Nephron (organoid): ENCODE measurements around the gene FZD2.

Source experiments
- H3K27ac Mint-ChIP-seq, 3 experiments: 2 replicates each; pipeline ENCODE4 v1.8.0; 2020; ENCODE audit warnings: mixed read lengths in 3 of 3, mild to moderate bottlenecking in 2 of 3, moderate library complexity in 1 of 3
- H3K27me3 Mint-ChIP-seq: 2 replicates; pipeline ENCODE4 v1.8.0; 2021; ENCODE audit warnings: low read depth, mild to moderate bottlenecking, moderate library complexity, mixed read lengths
- H3K36me3 Mint-ChIP-seq: 2 replicates; pipeline ENCODE4 v1.8.0; 2020; ENCODE audit warnings: low read depth, mixed read lengths
- H3K4me1 Mint-ChIP-seq: 2 replicates; pipeline ENCODE4 v1.8.0; 2020; ENCODE audit warnings: mixed read lengths
- H3K4me3 Mint-ChIP-seq, 3 experiments: 2 replicates each; pipeline ENCODE4 v1.8.0; 2020; ENCODE audit warnings: mild to moderate bottlenecking in 3 of 3, mixed read lengths in 3 of 3, moderate library complexity in 2 of 3
- H3K9me3 Mint-ChIP-seq: 2 replicates; pipeline ENCODE4 v1.8.0; 2020; ENCODE audit warnings: mixed read lengths
- TF ChIP-seq, protein P1 (sequence below), 3 experiments: fragments of 200-600 bp; sonication (generic); IDR thresholded peaks; one replicate each; pipeline ENCODE4 v1.5.0; 2021; ENCODE audit warnings: antibody characterized with exemption in 3 of 3; ENCODE audit not compliant: unreplicated experiment in 3 of 3

The FZD2 gene

DNA sequence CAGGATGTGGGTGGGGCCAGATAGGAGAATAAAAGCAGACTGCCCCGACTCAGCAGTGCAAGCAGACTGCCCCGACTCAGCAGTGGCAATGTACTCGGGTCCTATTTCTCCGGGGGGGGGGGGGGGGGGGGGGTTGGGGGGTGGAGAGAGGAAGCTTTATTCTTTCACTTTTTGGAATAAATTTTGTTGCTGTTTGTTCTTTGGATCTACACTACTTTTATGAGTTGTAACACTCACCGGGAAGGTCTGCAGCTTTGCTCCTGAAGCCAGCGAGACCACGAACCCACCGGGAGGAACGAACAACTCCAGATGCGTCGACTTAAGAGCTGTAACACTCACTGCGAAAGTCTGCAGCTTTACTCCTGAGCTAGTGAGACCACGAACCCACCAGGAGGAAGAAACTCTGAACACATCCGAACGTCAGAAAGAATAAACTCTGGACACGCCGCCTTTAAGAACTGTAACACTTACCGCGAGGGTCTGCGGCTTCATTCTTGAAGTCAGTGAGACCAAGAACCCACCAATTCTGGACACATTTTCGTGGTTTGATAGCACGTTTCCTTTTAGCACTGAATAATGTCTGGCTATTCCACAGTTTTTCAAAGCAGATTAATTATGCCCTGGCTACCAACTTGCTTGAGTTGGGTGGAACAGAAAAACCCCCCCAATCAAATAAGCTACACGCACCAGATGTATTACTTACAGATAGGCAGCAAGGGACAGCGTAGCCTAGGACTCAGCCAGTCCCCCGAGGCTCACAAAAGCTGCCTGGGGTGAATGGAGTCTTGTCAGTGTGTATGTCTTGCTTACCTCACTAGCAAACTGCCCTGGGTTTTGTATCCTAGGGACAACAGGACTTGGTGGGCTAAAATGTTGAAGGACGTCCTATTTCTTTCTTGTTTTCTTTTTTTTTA is 11.9 kb downstream of the FZD2 start:
- H3K4me3 Mint-ChIP-seq = peak overlapping the region; percentile 26 to 48 (median 43)
- peaks cover 6% of the 10 kb centered on the region for H3K4me1 Mint-ChIP-seq
- TF ChIP-seq, protein P1, sequence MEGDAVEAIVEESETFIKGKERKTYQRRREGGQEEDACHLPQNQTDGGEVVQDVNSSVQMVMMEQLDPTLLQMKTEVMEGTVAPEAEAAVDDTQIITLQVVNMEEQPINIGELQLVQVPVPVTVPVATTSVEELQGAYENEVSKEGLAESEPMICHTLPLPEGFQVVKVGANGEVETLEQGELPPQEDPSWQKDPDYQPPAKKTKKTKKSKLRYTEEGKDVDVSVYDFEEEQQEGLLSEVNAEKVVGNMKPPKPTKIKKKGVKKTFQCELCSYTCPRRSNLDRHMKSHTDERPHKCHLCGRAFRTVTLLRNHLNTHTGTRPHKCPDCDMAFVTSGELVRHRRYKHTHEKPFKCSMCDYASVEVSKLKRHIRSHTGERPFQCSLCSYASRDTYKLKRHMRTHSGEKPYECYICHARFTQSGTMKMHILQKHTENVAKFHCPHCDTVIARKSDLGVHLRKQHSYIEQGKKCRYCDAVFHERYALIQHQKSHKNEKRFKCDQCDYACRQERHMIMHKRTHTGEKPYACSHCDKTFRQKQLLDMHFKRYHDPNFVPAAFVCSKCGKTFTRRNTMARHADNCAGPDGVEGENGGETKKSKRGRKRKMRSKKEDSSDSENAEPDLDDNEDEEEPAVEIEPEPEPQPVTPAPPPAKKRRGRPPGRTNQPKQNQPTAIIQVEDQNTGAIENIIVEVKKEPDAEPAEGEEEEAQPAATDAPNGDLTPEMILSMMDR (IDR thresholded peaks at IDR 0.05; ENCODE audit: unreplicated experiment in 3 of 3) = no peak
- H3K27ac Mint-ChIP-seq = peak overlapping the region; percentile 93 to 94 (median 94)
- H3K36me3 Mint-ChIP-seq = peaks cover 17% of the 10 kb centered on the region
- H3K27me3 Mint-ChIP-seq = no peaks in the 10 kb centered on the region
- peaks cover 14% of the 10 kb centered on the region for H3K9me3 Mint-ChIP-seq

DNA sequence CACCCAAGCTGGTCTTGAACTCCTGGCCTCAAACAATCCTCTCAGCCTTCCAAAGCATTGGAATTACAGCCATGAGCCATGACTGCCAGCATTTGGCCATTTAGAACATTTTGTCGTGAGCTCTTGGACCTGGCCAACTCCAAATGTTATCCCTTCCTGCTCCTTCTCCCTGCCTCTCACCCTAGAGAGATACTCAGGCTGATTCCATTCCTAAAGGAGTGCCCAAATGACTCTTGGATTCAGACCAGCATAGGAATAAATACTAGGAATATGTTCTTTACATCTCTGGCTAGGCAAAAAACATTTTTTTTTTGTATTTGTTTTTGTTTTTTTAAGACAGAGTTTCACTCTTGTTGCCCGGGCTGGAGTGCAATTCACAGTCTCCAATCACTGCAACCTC is 15.5 kb downstream of the FZD2 start:
- H3K4me3 Mint-ChIP-seq = no peak overlapping the region
- peaks cover 3% of the 10 kb centered on the region for H3K27me3 Mint-ChIP-seq
- peaks cover under 1% of the 10 kb centered on the region for H3K9me3 Mint-ChIP-seq
- TF ChIP-seq, protein P1 (IDR thresholded peaks at IDR 0.05; ENCODE audit: unreplicated experiment in 3 of 3) = no peak
- peaks cover 15% of the 10 kb centered on the region for H3K4me1 Mint-ChIP-seq
- H3K36me3 Mint-ChIP-seq = no peaks in the 10 kb centered on the region
- H3K27ac Mint-ChIP-seq = peak overlapping the region in 1 of 3 experiments; percentile 51

DNA sequence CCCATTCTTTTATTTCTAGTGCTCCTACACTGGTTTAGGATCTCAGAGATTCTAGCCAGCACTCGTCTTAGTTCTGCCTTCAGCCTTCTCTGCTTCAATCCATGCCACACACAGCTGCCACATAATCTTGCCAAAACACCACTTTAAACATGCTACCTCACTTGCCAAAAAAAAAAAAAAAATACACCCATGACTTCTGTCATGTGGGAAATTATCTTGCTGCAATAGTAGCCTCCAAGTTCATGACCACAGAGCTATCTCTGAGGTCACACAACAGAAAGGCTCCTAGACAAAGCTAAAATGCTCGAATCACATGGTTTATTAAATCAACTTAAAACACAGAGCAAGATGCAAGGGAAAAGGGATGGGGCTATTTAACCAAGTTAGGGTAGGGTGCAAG is 18.1 kb downstream of the FZD2 start:
- Mint-ChIP-seq H3K9me3 (no peaks in the 10 kb centered on the region), H3K27me3 (peaks cover 8% of the 10 kb centered on the region), H3K27ac (peak overlapping the region in 1 of 3 experiments; percentile 35), H3K4me1 (peaks cover 9% of the 10 kb centered on the region), H3K4me3 (no peak overlapping the region), H3K36me3 (no peaks in the 10 kb centered on the region)
- TF ChIP-seq, protein P1 (IDR thresholded peaks at IDR 0.05; ENCODE audit: unreplicated experiment in 3 of 3) = no peak

DNA sequence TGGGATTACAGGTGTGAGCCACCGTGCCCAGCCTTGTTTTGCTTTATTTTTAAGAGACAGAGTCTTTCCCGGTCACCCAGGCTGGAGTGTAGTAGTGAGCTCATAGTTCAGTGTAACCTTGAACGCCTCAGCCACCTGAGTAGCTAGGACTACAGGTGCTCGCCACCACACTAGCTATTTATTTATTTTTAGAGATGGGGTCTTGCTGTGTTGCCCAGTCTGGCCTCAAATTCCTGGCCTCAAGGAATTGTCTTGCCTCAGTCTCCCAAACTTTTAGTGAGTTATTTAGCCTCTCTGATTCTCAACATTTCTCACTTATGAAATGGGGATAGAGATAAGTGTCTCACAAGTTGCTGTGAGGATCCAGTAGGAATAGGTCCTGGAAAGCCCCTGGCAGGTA is 21.7 kb downstream of the FZD2 start:
- H3K4me3 Mint-ChIP-seq = no peak overlapping the region
- peaks cover 10% of the 10 kb centered on the region for H3K27me3 Mint-ChIP-seq
- H3K36me3 Mint-ChIP-seq = no peaks in the 10 kb centered on the region
- TF ChIP-seq, protein P1 (IDR thresholded peaks at IDR 0.05; ENCODE audit: unreplicated experiment in 3 of 3) = no peak
- H3K9me3 Mint-ChIP-seq = no peaks in the 10 kb centered on the region
- H3K4me1 Mint-ChIP-seq = peaks cover 9% of the 10 kb centered on the region
- no peak overlapping the region for H3K27ac Mint-ChIP-seq

DNA sequence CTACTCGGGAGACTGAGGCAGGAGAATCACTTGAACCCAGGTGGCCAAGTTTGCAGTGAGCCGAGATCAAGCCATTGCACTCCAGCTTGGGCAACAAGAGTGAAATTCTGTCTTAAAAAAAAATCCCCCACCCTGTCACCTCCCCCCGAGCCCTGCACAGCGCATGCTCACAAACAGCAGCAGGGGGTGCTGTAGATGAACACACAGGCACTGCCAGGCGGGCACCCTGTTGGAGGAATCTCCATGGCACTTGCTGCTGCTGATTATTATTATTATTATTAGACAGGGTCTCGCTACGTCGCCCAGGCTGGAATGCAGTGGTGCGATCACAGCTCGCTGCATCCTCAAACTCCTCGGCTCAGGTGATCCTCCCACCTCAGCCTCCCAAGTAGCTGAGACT is 24.6 kb downstream of the FZD2 start:
- peaks cover 14% of the 10 kb centered on the region for H3K4me1 Mint-ChIP-seq
- H3K4me3 Mint-ChIP-seq = no peak overlapping the region
- H3K9me3 Mint-ChIP-seq = no peaks in the 10 kb centered on the region
- no peaks in the 10 kb centered on the region for H3K36me3 Mint-ChIP-seq
- H3K27ac Mint-ChIP-seq = no peak overlapping the region
- H3K27me3 Mint-ChIP-seq = peaks cover 16% of the 10 kb centered on the region
- TF ChIP-seq, protein P1 (IDR thresholded peaks at IDR 0.05; ENCODE audit: unreplicated experiment in 3 of 3) = no peak

DNA sequence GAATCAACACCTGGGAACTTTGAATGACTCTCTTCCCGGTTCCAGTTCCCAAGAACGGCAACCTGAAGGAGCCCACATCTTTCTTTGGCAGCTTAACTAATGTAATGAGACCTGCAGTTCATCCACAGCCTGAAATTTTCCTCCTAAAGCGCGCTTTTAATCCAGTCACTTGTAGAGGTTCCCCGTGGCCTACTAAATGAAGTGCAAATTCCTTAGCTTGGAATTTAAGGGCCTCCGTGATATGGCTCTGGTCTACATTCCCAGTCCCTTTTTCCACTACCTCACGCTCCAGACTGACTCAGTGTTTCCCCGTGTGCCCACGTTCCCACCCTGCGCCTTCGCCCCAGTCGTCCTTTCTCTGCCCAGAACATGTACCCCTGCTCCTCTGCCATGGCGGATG is 27.2 kb downstream of the FZD2 start:
- TF ChIP-seq, protein P1 (IDR thresholded peaks at IDR 0.05; ENCODE audit: unreplicated experiment in 3 of 3) = no peak
- no peaks in the 10 kb centered on the region for H3K9me3 Mint-ChIP-seq
- no peaks in the 10 kb centered on the region for H3K36me3 Mint-ChIP-seq
- peaks cover 21% of the 10 kb centered on the region for H3K27me3 Mint-ChIP-seq
- H3K4me3 Mint-ChIP-seq = no peak overlapping the region
- peak overlapping the region in 2 of 3 experiments; percentile 69 to 72 for H3K27ac Mint-ChIP-seq
- peaks cover 30% of the 10 kb centered on the region for H3K4me1 Mint-ChIP-seq
